Aortic smooth muscle cell (primary cell): Measurements from ENCODE around the gene REG1A. TPM values are rescaled to one million over a fixed set of nuclear protein-coding genes. Genes with fewer than 3 reads are reported as not detected.

Source experiments
- total RNA-seq: library from RNA; depleted of rRNA; stranded (reverse); fragments of >200 nt; gene quantifications from 2 replicates; pipeline ENCODE4 v1.2.3, GENCODE V29; 2014

The REG1A gene
- total RNA-seq, result not detected in 2 replicates

GRCh38 chr2:79120194-79120713 lies at the start of gene REG1A:
REG1A (plus strand) TSS chr2:79120488; CDS start chr2:79120862, 374 bp downstream.

DNA sequence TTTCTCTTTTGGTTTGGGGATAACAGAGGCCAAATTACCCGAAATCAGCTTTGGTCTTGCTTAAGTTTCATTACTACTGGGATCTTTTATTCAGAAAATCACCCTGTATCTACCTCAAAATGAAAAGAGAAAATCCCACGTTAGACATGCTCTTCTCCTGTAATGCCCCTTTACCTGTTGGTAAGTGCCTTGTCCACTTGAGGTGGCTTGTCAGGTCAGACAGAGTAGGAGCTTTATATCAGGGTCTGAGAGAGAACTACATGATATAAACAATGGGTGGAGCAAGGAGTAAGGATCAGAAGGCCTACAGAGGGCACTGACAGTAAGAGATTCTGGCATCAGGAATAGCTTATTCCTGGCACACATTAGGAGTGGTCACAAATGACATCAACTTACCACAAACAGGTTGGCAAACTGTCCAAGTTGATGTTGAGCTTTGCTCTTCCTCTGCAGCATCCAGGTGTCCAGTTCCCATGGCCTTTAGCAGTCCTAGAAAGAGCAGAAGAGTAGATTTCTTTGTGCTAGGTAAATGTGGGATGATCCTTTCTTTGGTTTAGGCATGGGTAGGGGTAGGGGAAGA lies 32.4 kb upstream of the REG1A start, which contains the start of gene REG1B:
Gene REG1B, minus strand, starts transcription at position 209 of the 580 bp plus-strand sequence. CDS start 381 bp downstream, outside the sequence.

DNA sequence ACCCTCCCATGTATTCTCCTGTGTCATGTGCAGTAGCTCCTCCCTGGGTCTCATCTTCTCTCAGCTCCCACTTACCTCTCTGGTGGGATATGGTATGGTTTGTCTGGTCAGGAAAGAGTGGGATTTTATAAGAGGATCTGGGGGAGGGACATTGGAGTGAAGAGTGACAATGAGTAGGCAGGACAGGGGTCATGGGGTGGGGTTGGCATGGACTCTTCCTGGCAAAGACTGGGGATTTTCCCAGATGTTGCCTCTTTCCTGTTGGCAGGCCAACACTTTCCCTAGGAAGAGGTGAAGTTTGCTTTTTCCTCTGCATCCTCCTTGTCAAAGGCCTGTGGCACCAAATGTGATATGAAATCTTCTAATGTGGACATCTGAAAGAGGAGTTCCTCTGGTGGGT lies 39.4 kb downstream of the REG1A start, which contains the start of gene REG3A:
Gene REG3A, minus strand, starts transcription at position 101 of the 400 bp plus-strand sequence. CDS start 348 bp downstream, outside the sequence.

Other genes starting within 250 kb of the REG1A start
- gene REG3G, start 94.8 kb upstream of the REG1A start, total RNA-seq, result not detected in 2 replicates
- not detected in 2 replicates for gene REG1B, start 32.5 kb upstream of the REG1A start, total RNA-seq
- not detected in 2 replicates for gene REG3A, start 39.3 kb downstream of the REG1A start, total RNA-seq